Spleen (tissue), 11 donors: ENCODE data around the gene RNF225. TPM values are rescaled to one million over a fixed set of nuclear protein-coding genes. Genes with fewer than 3 reads are reported as not detected.

Experiments
- DNase-seq: peaks from one replicate; pipeline ENCODE4 v3.0.0-alpha.2; 2020
- H3K27ac ChIP-seq, 8 donors: fragments of 200-600 bp; sonication (generic) in 7 of 8; 1 replicate in 4 of 8; 2 replicates in 4 of 8; pipeline versions ENCODE4 v1.5.0 to v1.8.0; 2016 to 2021; ENCODE audit warnings: inconsistent platforms in 4 of 8, mild to moderate bottlenecking in 4 of 8, moderate library complexity in 1 of 8
- H3K27me3 ChIP-seq, 7 donors: fragments of 200-600 bp; sonication (generic) in 6 of 7; replicated peaks in 1 of 7; 1 replicate in 4 of 7; 2 replicates in 3 of 7; pipeline versions ENCODE4 v1.5.0 to v1.8.0; 2016 to 2021; ENCODE audit warnings: inconsistent platforms in 3 of 7, mild to moderate bottlenecking in 1 of 7
- H3K36me3 ChIP-seq, 6 donors: fragments of 200-600 bp; sonication (generic) in 5 of 6; 1 replicate in 4 of 6; 2 replicates in 2 of 6; pipeline versions ENCODE4 v1.5.0 to v1.8.0; 2016 to 2021; ENCODE audit warnings: inconsistent platforms in 2 of 6
- H3K4me1 ChIP-seq, 6 donors: fragments of 200-600 bp; sonication (generic) in 5 of 6; 1 replicate in 3 of 6; 2 replicates in 3 of 6; pipeline versions ENCODE4 v1.5.0 to v1.8.0; 2016 to 2021; ENCODE audit warnings: inconsistent platforms in 3 of 6
- H3K4me3 ChIP-seq, 8 donors: fragments of 200-600 bp; sonication (generic) in 7 of 8; 1 replicate in 4 of 8; 2 replicates in 4 of 8; pipeline versions ENCODE4 v1.5.0 to v1.8.0; 2016 to 2021; ENCODE audit warnings: inconsistent platforms in 4 of 8, mild to moderate bottlenecking in 4 of 8, moderate library complexity in 2 of 8
- H3K9me3 ChIP-seq, 8 donors: fragments of 200-600 bp; sonication (generic) in 7 of 8; 1 replicate in 4 of 8; 2 replicates in 4 of 8; pipeline versions ENCODE4 v1.5.0 to v1.8.0; 2016 to 2021; ENCODE audit warnings: inconsistent platforms in 4 of 8
- CTCF ChIP-seq, 11 experiments: fragments of 200-600 bp in 7 of 11; fragments of 450-650 bp in 4 of 11; sonication (generic) in 4 of 11; IDR thresholded peaks in 8 of 11; conservative IDR thresholded peaks in 3 of 11; 1 replicate in 7 of 11; 2 replicates in 4 of 11; pipeline versions ENCODE4 v1.4.0 to v1.8.0; 2016 to 2021; ENCODE audit warnings: antibody characterized with exemption in 11 of 11, inconsistent platforms in 4 of 11, mild to moderate bottlenecking in 1 of 11
- POLR2A ChIP-seq, 3 donors: fragments of 450-650 bp; IDR thresholded peaks; one replicate each; pipeline ENCODE4 v1.5.1; 2017; ENCODE audit warnings: antibody characterized with exemption in 3 of 3, mild to moderate bottlenecking in 1 of 3
- POLR2AphosphoS5 ChIP-seq, 3 donors: sonication (generic); formaldehyde crosslinking; IDR thresholded peaks; one replicate each; pipeline ENCODE4 v1.5.1; 2017; ENCODE audit warnings: antibody characterized with exemption in 3 of 3
- WGBS, 5 donors: extraction: QIAGEN DNeasy Blood & Tissue Kit in 3 of 5; methylation state at CpG; one replicate each; pipeline versions ENCODE4 v1.1.5 to v1.1.7; 2013 to 2018; 5-methylcytosine and 5-hydroxymethylcytosine counted together
- intact Hi-C: fragments of 100-400 bp; cut with DNase I; formaldehyde crosslinking; loops from one replicate; pipeline ENCODE4 v1.15.0; 2023; ENCODE audit warnings: low total_unique reads
- polyA plus RNA-seq, 3 donors: library from polyadenylated mRNA; stranded (reverse); fragments of 200-250 nt; gene quantifications; one replicate each; pipeline ENCODE4 v1.2.1, GENCODE V29; 2013
- total RNA-seq, 7 donors: library from RNA; depleted of rRNA in 3 of 7; stranded (reverse); fragments of >200 nt in 3 of 7; fragmentation: NEBNext Ultra II Directional in 4 of 7; extraction: Animal tissue kit (Norgen Biotek cat#: 25700) in 4 of 7; gene quantifications; one replicate each; pipeline versions ENCODE4 v1.1.0 to v1.2.1, GENCODE V29; 2016 to 2021
- donor health status: healthy with polysubstance abuse.
- donor health status: DM: no; HTN: no; CAD: no; lungs with moderate emphysema.
- donor health status: DM: no; HTN: no; CAD: no.
- donor health status: Bipolar disorder and iron deficiency.
- donor health status: healthy.
- donor health status: DM: no; HTN: no; CAD: no.
- donor health status: DM: yes; HTN: yes; CAD: no.

Gene RNF225
- total and polyA plus RNA-seq, 10 donors = not detected

GRCh38 chr19:58387338-58388174, 7.9 kb upstream of the RNF225 start:
- Histone ChIP-seq H3K27ac (peak overlapping the region; percentile 93 to 99 (median 98)), H3K4me3 (peak overlapping the region; percentile 70 to 93 (median 78)), H3K4me1 (peaks cover 15 to 76% (median 46%) of the 10 kb centered on the region in 6 donors), H3K9me3 (no peaks in the 10 kb centered on the region), H3K36me3 (peaks cover 0 to 47% (median 34%) of the 10 kb centered on the region in 6 donors), H3K27me3 (no peaks in the 10 kb centered on the region)
- peak; percentile 56 for DNase-seq
- TF ChIP-seq CTCF (IDR thresholded peaks at IDR 0.05 in 8 of 11, conservative IDR thresholded peaks at IDR 0.05 in 3 of 11) = no peak
- no peak for TF ChIP-seq POLR2A (IDR thresholded peaks at IDR 0.05)
- no peak for TF ChIP-seq POLR2AphosphoS5 (IDR thresholded peaks at IDR 0.05)
- intact Hi-C loops = no loop called here
- WGBS, 5 donors = 6 to 15% (median 8%) methylated on average over 31 to 39 of the region's 39 CpGs

- DNase-seq = no peak
- H3K27ac ChIP-seq = peak overlapping the region in 1 of 8 donors; percentile 93
- intact Hi-C loops = no loop called here
- WGBS, 5 donors = 76 to 90% (median 80%) methylated on average over 3 of the region's 3 CpGs
- no peaks in the 10 kb centered on the region for H3K27me3 ChIP-seq
- H3K36me3 ChIP-seq = peaks cover under 1 to 53% (median 40%) of the 10 kb centered on the region in 6 donors
- H3K4me3 ChIP-seq = peak overlapping the region in 7 of 8 donors; percentile 70 to 93 (median 77)
- H3K9me3 ChIP-seq = no peaks in the 10 kb centered on the region
- no peak for TF ChIP-seq CTCF (IDR thresholded peaks at IDR 0.05 in 8 of 11, conservative IDR thresholded peaks at IDR 0.05 in 3 of 11)
- no peak for TF ChIP-seq POLR2AphosphoS5 (IDR thresholded peaks at IDR 0.05)
- TF ChIP-seq POLR2A (IDR thresholded peaks at IDR 0.05) = no peak
- peaks cover 15 to 71% (median 46%) of the 10 kb centered on the region in 6 donors for H3K4me1 ChIP-seq
These were observed 7.3 kb upstream of the RNF225 start for GRCh38 chr19:58388175-58388526.

GRCh38 chr19:58392945-58393724, 2.3 kb upstream of the RNF225 start:
- DNase-seq = no peak
- Histone ChIP-seq H3K36me3 (peaks cover 3 to 74% (median 61%) of the 10 kb centered on the region in 6 donors), H3K27ac (no peak overlapping the region), H3K9me3 (no peaks in the 10 kb centered on the region), H3K4me3 (no peak overlapping the region), H3K4me1 (peaks cover 1 to 61% (median 37%) of the 10 kb centered on the region in 6 donors), H3K27me3 (peaks cover 0 to 29% (median 18%) of the 10 kb centered on the region in 7 donors)
- 91 to 95% (median 93%) methylated on average over 17 to 26 of the region's 26 CpGs for WGBS, 5 donors
- intact Hi-C loops = no loop called here
- TF ChIP-seq POLR2A (IDR thresholded peaks at IDR 0.05) = no peak
- TF ChIP-seq POLR2AphosphoS5 (IDR thresholded peaks at IDR 0.05) = peak in 1 of 3 donors; percentile 36

GRCh38 chr19:58393725-58394033, 1.8 kb upstream of the RNF225 start:
- Histone ChIP-seq H3K27ac (no peak overlapping the region), H3K36me3 (peaks cover 3 to 69% (median 57%) of the 10 kb centered on the region in 6 donors), H3K9me3 (no peaks in the 10 kb centered on the region), H3K27me3 (peaks cover 0 to 35% (median 18%) of the 10 kb centered on the region in 7 donors), H3K4me3 (no peak overlapping the region), H3K4me1 (peaks cover 0 to 56% (median 32%) of the 10 kb centered on the region in 6 donors)
- 87 to 92% (median 90%) methylated on average over 4 of the region's 4 CpGs for WGBS, 5 donors
- DNase-seq = no peak
- TF ChIP-seq CTCF (IDR thresholded peaks at IDR 0.05 in 8 of 11, conservative IDR thresholded peaks at IDR 0.05 in 3 of 11) (no peak), POLR2A (IDR thresholded peaks at IDR 0.05) (no peak), POLR2AphosphoS5 (IDR thresholded peaks at IDR 0.05) (no peak)
- intact Hi-C loops = no loop called here
